Posterior cingulate gyrus (tissue), 11 donors: ENCODE data around the gene PDHX.
A peak's percentile ranks its signal among the peaks of the same experiment; 100 is the strongest.

Source experiments
- DNase-seq, 10 donors: peaks; one replicate each; pipeline versions ENCODE4 v3.0.0 to v3.0.0-alpha.2; 2020 to 2021; ENCODE audit warnings: mixed read lengths in 3 of 10
- intact Hi-C: fragments of 100-400 bp; cut with DNase I; formaldehyde crosslinking; loops from one replicate; pipeline ENCODE4 v1.15.1; 2023

Gene PDHX

DNA sequence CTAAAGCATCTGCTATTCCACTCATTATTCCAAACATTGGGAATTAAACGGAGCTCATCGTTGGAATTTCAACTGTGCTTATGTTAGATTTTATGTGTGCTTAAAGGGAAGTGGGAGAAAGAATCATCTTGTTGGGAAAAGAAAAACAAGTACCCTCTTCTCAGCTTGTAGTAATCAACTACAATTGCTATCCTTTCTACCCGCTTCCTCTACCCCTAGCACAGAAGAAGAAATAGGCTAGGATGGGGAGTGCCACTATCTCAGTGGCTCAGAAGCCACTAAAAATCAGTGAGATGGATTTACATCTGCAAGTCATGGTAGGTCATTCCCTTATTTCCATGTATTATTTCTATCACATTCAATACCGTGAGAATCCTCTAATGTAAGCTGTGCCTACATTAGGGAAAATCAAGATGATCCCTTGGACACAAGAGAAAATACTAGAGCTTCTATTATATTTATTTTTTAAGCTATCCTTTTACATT lies 124.7 kb downstream of the PDHX start:
- DNase-seq, result no peak
- intact Hi-C loops, result no loop called here

DNA sequence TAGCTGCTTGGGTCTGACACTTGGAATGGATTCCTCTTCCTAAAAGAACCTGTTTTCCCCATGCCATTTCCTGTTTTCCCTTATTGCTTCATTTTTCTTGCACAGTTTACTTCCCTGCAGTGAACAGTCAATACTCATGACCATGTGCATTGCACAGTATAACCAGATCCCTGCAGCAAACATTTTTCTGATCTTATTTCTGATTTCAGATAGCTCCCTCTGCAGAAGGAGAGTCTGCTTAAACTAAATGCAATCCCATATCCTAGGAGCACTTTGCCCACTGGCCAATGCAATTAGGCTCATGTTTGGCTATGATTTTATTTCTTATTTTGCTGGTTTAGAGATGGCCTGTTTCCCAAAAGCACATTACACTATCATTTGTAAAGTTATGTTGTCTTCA lies 125.8 kb downstream of the PDHX start:
- intact Hi-C loops, result no loop called here
- DNase-seq, result no peak

DNA sequence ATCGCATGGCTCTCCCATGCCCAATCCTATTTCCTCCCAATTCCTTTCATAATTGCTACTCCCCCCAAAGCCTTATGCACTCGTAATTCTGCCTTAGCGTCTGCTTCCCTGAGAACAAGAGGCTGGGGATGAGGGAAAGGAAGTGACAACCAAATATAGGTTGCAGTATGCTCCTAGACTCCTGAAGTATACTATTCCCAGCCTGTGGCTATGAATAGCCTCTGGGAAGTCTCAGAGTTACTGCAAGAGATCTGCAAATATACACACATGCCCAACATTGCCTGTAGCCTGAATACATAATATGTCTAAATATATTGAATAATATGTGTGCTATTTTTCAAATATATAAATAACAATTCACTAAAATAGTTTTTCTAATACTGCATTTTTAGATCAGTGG lies 126.5 kb downstream of the PDHX start:
- DNase-seq, result no peak
- intact Hi-C loops, result no loop called here

DNA sequence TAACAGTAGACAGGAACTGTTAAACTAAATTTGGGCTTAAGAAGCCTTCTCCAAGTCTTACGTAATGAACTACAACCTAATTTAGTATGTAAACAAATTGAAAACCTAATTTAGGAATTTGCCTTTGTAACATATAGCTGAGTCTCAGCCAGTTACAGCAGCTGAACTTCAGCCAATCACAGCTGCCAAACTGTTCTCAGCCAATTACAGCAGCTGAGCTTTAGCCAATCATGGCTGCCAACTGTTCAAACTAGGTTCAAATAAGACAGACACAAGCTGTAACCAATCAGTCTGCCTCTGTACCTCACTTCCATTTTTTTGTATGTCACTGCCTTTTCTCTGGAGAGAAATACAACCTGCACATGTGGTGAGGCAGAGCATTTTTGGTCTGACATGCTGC lies 127.5 kb downstream of the PDHX start:
- intact Hi-C loops, result no loop called here
- peak in 5 of 10 donors; percentile 19 to 91 (median 36) for DNase-seq

DNA sequence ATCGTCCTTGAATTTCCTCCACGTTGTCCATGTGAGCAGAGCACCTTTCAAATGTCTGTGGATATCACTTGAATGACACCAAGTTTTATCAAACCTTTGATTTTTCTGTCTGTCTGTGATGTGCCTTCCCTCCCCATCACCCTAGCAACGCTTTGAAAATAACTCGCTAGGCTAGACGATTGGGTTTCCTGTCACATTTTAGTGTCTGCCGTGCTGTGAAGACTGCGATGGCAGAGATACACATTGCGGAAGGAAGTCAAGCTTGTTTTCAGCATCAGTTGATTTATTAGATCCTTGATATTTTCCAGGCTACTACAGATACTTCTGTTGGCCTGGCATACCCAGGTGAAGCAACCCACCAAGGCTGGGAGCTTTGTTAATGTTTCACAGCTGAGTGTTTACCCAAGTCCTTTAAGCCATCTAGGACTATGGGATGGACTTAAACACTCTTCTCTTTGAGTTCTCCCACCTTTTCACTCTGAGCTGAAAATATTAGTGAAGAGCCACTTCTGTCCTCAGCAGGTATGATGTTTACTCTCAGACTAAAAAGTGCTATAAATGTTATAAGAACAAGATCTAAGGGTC lies 128.9 kb downstream of the PDHX start:
- intact Hi-C loops, result no loop called here
- DNase-seq, result no peak
